GM23338 (cell line): ENCODE results near the gene CARMIL1. TPM values are rescaled to one million over a fixed set of nuclear protein-coding genes. Genes with fewer than 3 reads are reported as not detected.

Experiments
- ATAC-seq: fragments of 200-7000 bp; cut with Tn5 transposase; 3 replicates; pipeline ENCODE4 v1.9.1; 2020
- DNase-seq: peaks from one replicate; pipeline ENCODE4 v3.0.0-alpha.2; 2015; ENCODE audit warnings: low spot score
- H2AFZ ChIP-seq: fragments of 200-600 bp; sonication (generic); 2 replicates; pipeline ENCODE4 v1.8.0; 2016; ENCODE audit warnings: antibody characterized with exemption, mild to moderate bottlenecking, moderate library complexity
- H3F3A ChIP-seq: fragments of 200-600 bp; sonication (generic); replicated peaks from 2 replicates; pipeline ENCODE4 v1.8.0; 2017; ENCODE audit warnings: antibody characterized with exemption, mixed run types, low read depth
- H3K27ac ChIP-seq: fragments of 200-600 bp; sonication (generic); 2 replicates; pipeline ENCODE4 v1.6.1; 2016; ENCODE audit warnings: low read depth
- H3K27me3 ChIP-seq: fragments of 200-600 bp; sonication (generic); 2 replicates; pipeline ENCODE4 v1.8.0; 2016; ENCODE audit warnings: mild to moderate bottlenecking, mixed run types, moderate library complexity; ENCODE audit not compliant: insufficient read depth
- H3K36me3 ChIP-seq: fragments of 200-600 bp; sonication (generic); 2 replicates; pipeline ENCODE4 v1.8.0; 2016; ENCODE audit warnings: mild to moderate bottlenecking; ENCODE audit not compliant: insufficient read depth
- H3K4me1 ChIP-seq: fragments of 200-600 bp; sonication (generic); 2 replicates; pipeline ENCODE4 v1.8.0; 2016; ENCODE audit warnings: mild to moderate bottlenecking, moderate library complexity; ENCODE audit not compliant: insufficient read depth
- H3K4me2 ChIP-seq: fragments of 200-600 bp; sonication (generic); 2 replicates; pipeline ENCODE4 v1.7.1; 2017; ENCODE audit warnings: mixed run types
- H3K4me3 ChIP-seq: fragments of 200-600 bp; sonication (generic); 2 replicates; pipeline ENCODE4 v1.6.1; 2016; ENCODE audit warnings: mixed run types
- H3K79me2 ChIP-seq: fragments of 200-600 bp; sonication (generic); replicated peaks from 2 replicates; pipeline ENCODE4 v1.8.0; 2017; ENCODE audit warnings: mild to moderate bottlenecking; ENCODE audit not compliant: insufficient read depth
- H3K9me2 ChIP-seq: fragments of 200-600 bp; sonication (generic); 2 replicates; pipeline ENCODE4 v1.8.0; 2017; ENCODE audit not compliant: insufficient read depth
- H4K20me1 ChIP-seq: fragments of 200-600 bp; sonication (generic); replicated peaks from 2 replicates; pipeline ENCODE4 v1.8.0; 2017; ENCODE audit warnings: mild to moderate bottlenecking; ENCODE audit not compliant: insufficient read depth
- H3K27ac Mint-ChIP-seq: 2 replicates; pipeline ENCODE4 v1.8.0; 2020; ENCODE audit warnings: inconsistent platforms, mild to moderate bottlenecking, moderate library complexity, mixed read lengths
- H3K27me3 Mint-ChIP-seq: 3 replicates; pipeline ENCODE4 v1.8.0; 2022; ENCODE audit warnings: low read depth, mild to moderate bottlenecking, moderate library complexity, mixed read lengths, inconsistent platforms; ENCODE audit not compliant: insufficient read depth, poor library complexity
- H3K36me3 Mint-ChIP-seq: 3 replicates; pipeline ENCODE4 v1.8.0; 2021; ENCODE audit warnings: low read depth, mild to moderate bottlenecking, inconsistent platforms, moderate library complexity, mixed read lengths
- H3K4me1 Mint-ChIP-seq: 3 replicates; pipeline ENCODE4 v1.8.0; 2020; ENCODE audit warnings: mild to moderate bottlenecking, inconsistent platforms, mixed read lengths
- H3K4me3 Mint-ChIP-seq: 3 replicates; pipeline ENCODE4 v1.8.0; 2021; ENCODE audit warnings: moderate library complexity, mild to moderate bottlenecking, inconsistent platforms, mixed read lengths
- H3K9me3 Mint-ChIP-seq: 3 replicates; pipeline ENCODE4 v1.8.0; 2020; ENCODE audit warnings: moderate library complexity, mild to moderate bottlenecking, inconsistent platforms, mixed read lengths
- CREB1 ChIP-seq: fragments of 250-450 bp; sonication (Bioruptor Pico); IDR thresholded peaks from 2 replicates; pipeline ENCODE4 v1.5.0; 2020; ENCODE audit warnings: low read depth, mild to moderate bottlenecking, moderate library complexity
- CTCF ChIP-seq, 2 experiments: fragments of 200-600 bp in 1 of 2; sonication (generic) in 1 of 2; conservative IDR thresholded peaks; 2 replicates each; pipeline versions ENCODE4 v1.5.1 to v1.6.1; 2016 to 2017; ENCODE audit warnings: antibody characterized with exemption in 2 of 2, low read depth in 2 of 2, mild to moderate bottlenecking in 2 of 2, moderate library complexity in 1 of 2
- EZH2 ChIP-seq: fragments of 200-600 bp; sonication (generic); IDR thresholded peaks from one replicate; pipeline ENCODE4 v1.8.0; 2017; ENCODE audit warnings: antibody characterized with exemption, mild to moderate bottlenecking, low read depth; ENCODE audit not compliant: unreplicated experiment
- EZH2phosphoT487 ChIP-seq: fragments of 200-600 bp; sonication (generic); IDR thresholded peaks from one replicate; pipeline ENCODE4 v1.8.1; 2018; ENCODE audit warnings: antibody characterized with exemption; ENCODE audit not compliant: unreplicated experiment
- JUNB ChIP-seq: IDR thresholded peaks from one replicate; pipeline ENCODE4 v1.6.1; 2016; ENCODE audit warnings: antibody characterized with exemption; ENCODE audit not compliant: unreplicated experiment
- NANOG ChIP-seq: IDR thresholded peaks from 2 replicates; pipeline ENCODE4 v1.6.1; 2016; ENCODE audit warnings: antibody characterized with exemption, borderline replicate concordance
- STAT1 ChIP-seq: IDR thresholded peaks from one replicate; pipeline ENCODE4 v1.6.1; 2016; ENCODE audit warnings: antibody characterized with exemption; ENCODE audit not compliant: unreplicated experiment
- ZNF331 ChIP-seq: fragments of 250-450 bp; sonication (Bioruptor Pico); IDR thresholded peaks from 2 replicates; pipeline ENCODE4 v1.5.0; 2020; ENCODE audit warnings: low read depth, mild to moderate bottlenecking, moderate library complexity
- polyA plus RNA-seq: library from polyadenylated mRNA; unstranded; fragments of >200 nt; fragmentation: Nextera tagmentation; extraction: Ambion mirVana; gene quantifications from 2 replicates; pipeline ENCODE4 v1.2.1, GENCODE V29; 2016
- total RNA-seq: library from RNA; depleted of rRNA; stranded (reverse); fragments of >200 nt; shearing (Covaris generic); gene quantifications from 2 replicates; pipeline ENCODE4 v1.2.3, GENCODE V29; 2014
- TF ChIP-seq, protein P1 (sequence below): IDR thresholded peaks from 2 replicates; pipeline ENCODE4 v1.6.1; 2016; ENCODE audit warnings: antibody characterized with exemption
- TF ChIP-seq, protein P2 (sequence below): IDR thresholded peaks from one replicate; pipeline ENCODE4 v1.6.1; 2018; ENCODE audit warnings: antibody characterized with exemption; ENCODE audit not compliant: unreplicated experiment

CARMIL1 gene
- total and polyA plus RNA-seq, 2 experiments from 2014 or later, result 43.2 to 66.9 TPM

DNA sequence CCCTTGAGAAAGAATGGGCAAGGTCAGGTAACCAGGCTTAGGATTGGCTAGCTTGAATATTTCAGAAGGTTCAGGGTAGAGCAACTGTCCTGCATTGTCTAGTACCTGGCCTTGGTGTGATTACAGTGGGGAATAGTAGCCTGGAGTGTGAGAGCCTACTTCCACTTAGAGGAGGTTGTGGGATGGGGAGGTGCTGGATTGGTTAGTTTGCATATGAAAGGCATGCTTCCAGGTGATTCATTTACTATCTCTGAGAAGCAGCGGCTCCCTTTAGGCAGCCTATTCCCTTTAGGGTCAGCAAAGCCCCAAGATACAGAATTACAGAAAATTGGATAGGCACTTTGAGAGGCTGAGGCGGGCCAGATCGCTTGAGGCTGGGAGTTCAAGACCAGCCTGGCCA is 347.8 kb downstream of the CARMIL1 start (continued):
- TF ChIP-seq CTCF (conservative IDR thresholded peaks at IDR 0.05; ENCODE audit: low read depth in 2 of 2) (no peak), JUNB (no peak), ZNF331 (CRISPR knock-in tag) (no peak), NANOG (no peak), STAT1 (no peak), EZH2phosphoT487 (no peak)
- TF ChIP-seq, protein P1, sequence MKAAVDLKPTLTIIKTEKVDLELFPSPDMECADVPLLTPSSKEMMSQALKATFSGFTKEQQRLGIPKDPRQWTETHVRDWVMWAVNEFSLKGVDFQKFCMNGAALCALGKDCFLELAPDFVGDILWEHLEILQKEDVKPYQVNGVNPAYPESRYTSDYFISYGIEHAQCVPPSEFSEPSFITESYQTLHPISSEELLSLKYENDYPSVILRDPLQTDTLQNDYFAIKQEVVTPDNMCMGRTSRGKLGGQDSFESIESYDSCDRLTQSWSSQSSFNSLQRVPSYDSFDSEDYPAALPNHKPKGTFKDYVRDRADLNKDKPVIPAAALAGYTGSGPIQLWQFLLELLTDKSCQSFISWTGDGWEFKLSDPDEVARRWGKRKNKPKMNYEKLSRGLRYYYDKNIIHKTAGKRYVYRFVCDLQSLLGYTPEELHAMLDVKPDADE, result no peak
- TF ChIP-seq, protein P2, sequence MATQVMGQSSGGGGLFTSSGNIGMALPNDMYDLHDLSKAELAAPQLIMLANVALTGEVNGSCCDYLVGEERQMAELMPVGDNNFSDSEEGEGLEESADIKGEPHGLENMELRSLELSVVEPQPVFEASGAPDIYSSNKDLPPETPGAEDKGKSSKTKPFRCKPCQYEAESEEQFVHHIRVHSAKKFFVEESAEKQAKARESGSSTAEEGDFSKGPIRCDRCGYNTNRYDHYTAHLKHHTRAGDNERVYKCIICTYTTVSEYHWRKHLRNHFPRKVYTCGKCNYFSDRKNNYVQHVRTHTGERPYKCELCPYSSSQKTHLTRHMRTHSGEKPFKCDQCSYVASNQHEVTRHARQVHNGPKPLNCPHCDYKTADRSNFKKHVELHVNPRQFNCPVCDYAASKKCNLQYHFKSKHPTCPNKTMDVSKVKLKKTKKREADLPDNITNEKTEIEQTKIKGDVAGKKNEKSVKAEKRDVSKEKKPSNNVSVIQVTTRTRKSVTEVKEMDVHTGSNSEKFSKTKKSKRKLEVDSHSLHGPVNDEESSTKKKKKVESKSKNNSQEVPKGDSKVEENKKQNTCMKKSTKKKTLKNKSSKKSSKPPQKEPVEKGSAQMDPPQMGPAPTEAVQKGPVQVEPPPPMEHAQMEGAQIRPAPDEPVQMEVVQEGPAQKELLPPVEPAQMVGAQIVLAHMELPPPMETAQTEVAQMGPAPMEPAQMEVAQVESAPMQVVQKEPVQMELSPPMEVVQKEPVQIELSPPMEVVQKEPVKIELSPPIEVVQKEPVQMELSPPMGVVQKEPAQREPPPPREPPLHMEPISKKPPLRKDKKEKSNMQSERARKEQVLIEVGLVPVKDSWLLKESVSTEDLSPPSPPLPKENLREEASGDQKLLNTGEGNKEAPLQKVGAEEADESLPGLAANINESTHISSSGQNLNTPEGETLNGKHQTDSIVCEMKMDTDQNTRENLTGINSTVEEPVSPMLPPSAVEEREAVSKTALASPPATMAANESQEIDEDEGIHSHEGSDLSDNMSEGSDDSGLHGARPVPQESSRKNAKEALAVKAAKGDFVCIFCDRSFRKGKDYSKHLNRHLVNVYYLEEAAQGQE, result no peak

DNA sequence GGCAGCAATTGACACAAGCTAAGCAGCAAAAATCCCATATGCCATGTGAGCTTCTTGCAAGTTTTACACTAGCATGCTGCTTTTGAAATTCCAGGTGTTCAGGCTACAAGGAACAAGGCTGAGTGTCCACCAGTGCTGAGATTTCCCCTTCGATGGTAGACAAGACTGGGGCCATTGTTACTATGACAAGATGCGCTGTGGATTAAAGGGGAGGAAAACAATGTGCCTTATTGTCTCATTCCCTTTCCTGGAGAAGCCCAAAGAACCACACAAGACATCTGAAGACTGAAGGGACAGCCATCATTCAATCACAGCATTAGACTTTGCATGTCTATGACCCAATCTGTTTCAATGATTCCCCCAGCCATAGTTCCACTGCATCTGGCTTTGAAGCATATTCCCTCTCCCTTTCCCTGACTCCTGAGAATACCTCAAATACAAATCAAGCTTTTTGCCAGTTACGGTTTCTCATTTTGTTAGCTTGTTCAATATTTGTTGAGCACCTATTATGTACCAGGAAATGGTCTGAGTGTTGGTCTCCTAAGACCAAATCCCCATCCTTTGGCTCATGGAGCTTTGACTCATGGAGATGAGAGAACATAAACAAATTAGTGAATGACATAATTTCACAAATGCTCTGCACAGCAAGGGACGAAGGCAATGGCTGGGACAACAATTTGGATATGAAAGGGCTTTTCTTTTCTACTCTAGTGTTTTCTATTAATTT is 349.5 kb downstream of the CARMIL1 start:
- H3K4me1 Mint-ChIP-seq, result peaks cover 24% of the 10 kb centered on the region
- H3K4me3 ChIP-seq, result no peak overlapping the region
- no peak overlapping the region for H3K27ac Mint-ChIP-seq
- no peak overlapping the region for H3K4me3 Mint-ChIP-seq
- H3K27me3 Mint-ChIP-seq, result no peaks in the 10 kb centered on the region
- no peak for DNase-seq
- no peaks in the 10 kb centered on the region for H3K79me2 ChIP-seq
- H3F3A ChIP-seq, result no peaks in the 10 kb centered on the region
- peaks cover 12% of the 10 kb centered on the region for H3K4me1 ChIP-seq
- no peaks in the 10 kb centered on the region for H3K36me3 ChIP-seq
- no peak overlapping the region for H3K27ac ChIP-seq
- no peaks in the 10 kb centered on the region for H3K27me3 ChIP-seq
- H2AFZ ChIP-seq, result no peak overlapping the region
- H4K20me1 ChIP-seq, result no peaks in the 10 kb centered on the region
- no peak overlapping the region for H3K4me2 ChIP-seq
- no peaks in the 10 kb centered on the region for H3K36me3 Mint-ChIP-seq
- peaks cover 3% of the 10 kb centered on the region; the same call in 1 of the 2 replicates for H3K9me2 ChIP-seq
- H3K9me3 Mint-ChIP-seq, result no peaks in the 10 kb centered on the region
- ATAC-seq, result no peak
- TF ChIP-seq, protein P1, result no peak
- TF ChIP-seq EZH2phosphoT487, result no peak
- no peak for TF ChIP-seq CTCF (conservative IDR thresholded peaks at IDR 0.05; ENCODE audit: low read depth in 2 of 2)
- no peak for TF ChIP-seq STAT1
- TF ChIP-seq, protein P2, result no peak
- no peak for TF ChIP-seq EZH2
- TF ChIP-seq CREB1 (CRISPR knock-in tag), result no peak
- no peak for TF ChIP-seq JUNB
